ENCODE measurements around the gene SUSD1.

The SUSD1 gene

DNA sequence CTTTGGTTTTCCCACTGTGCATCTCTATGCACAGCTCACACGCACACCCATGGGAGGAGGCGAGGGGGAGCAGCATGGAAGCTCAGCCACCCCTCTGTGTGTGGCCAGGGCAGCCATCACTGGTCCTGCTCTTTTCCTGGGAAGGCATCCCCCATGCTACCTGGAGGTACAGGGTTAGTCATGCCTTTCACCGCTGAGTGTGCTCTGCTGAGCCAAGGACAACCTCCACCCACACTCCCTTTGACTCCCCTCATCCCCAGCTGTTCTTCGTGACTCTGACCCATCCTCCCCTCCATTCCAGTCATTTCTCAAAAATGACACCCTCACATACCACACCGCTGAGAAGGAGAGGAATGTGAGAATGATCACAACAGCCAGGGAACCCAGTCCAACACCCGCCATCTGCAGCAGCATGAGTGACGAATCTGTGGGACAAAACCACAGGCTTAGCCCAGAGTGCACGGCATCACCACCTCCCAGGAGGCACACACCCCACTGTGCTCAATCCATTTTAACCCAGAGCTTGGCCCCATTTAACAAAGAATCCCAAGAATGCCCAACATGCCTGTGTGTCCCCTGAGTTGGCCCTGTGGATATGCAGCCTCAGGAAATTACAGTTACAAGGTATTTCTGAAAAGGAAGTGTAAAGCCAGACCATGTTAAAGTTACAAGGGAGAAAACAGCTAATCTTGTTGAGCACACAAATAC is 133.4 kb downstream of the SUSD1 start:
- Histone ChIP-seq H3K27ac (ENCODE audit: extremely low read depth, low read depth, low read length) (no peak overlapping the region), H3K36me3 (ENCODE audit: control insufficient read depth in 2 of 2, insufficient read depth in 1 of 2, low read length in 2 of 2) (peaks cover 0 to 11% of the 10 kb centered on the region in 2 experiments; a peak in 1 of 3 replicates), H3K9me3 (ENCODE audit: control insufficient read depth, insufficient read depth, low read depth, low read length) (no peaks in the 10 kb centered on the region), H3K4me1 (ENCODE audit: control insufficient read depth, insufficient read depth, low read length) (no peaks in the 10 kb centered on the region), H3K4me3 (ENCODE audit: low read depth, low read length) (no peak overlapping the region)
- ChIA-PET CTCF (interaction anchor here (0.7 to 0.8 kb wide), 2 partner anchors 24 to 173 kb away, joined by 3 read pairs; no protein-coding TSS in a partner anchor), POLR2A (interaction anchor here (0.9 to 1.6 kb wide), 4 partner anchors 24 to 80 kb away, joined by 4 to 5 read pairs (median 4); no protein-coding TSS in a partner anchor)
- TF ChIP-seq ZNF19 (tag by site-specific recombination; IDR thresholded peaks at IDR 0.05; ENCODE audit: low read depth) (no peak), ZNF624 (tag by site-specific recombination; IDR thresholded peaks at IDR 0.05) (no peak), ZNF155 (tag by site-specific recombination; IDR thresholded peaks at IDR 0.05) (no peak), WT1 (tag by site-specific recombination; IDR thresholded peaks at IDR 0.05) (peak; percentile 97), ZNF777 (tag by site-specific recombination; IDR thresholded peaks at IDR 0.05; ENCODE audit: borderline replicate concordance) (no peak), ZNF677 (tag by site-specific recombination; IDR thresholded peaks at IDR 0.05) (no peak), ZNF146 (tag by site-specific recombination; IDR thresholded peaks at IDR 0.05) (no peak), ZNF433 (tag by site-specific recombination; IDR thresholded peaks at IDR 0.05; ENCODE audit: low read depth) (no peak), RBAK (tag by site-specific recombination; IDR thresholded peaks at IDR 0.05) (no peak), GFI1B (tag by site-specific recombination; IDR thresholded peaks at IDR 0.05) (no peak), BCL11A (tag by site-specific recombination; IDR thresholded peaks at IDR 0.05; ENCODE audit: low read depth) (no peak), ZIC2 (tag by site-specific recombination; IDR thresholded peaks at IDR 0.05) (peak; percentile 70), ZNF747 (tag by site-specific recombination; IDR thresholded peaks at IDR 0.05) (no peak), ZNF140 (tag by site-specific recombination; IDR thresholded peaks at IDR 0.05) (no peak), ZFHX2 (tag by site-specific recombination; conservative IDR thresholded peaks at IDR 0.05) (peak; percentile 19; the same call in 1 of the 2 replicates), ZBTB7A (tag by site-specific recombination; IDR thresholded peaks at IDR 0.05; ENCODE audit: low read depth) (no peak), GLIS1 (tag by site-specific recombination; IDR thresholded peaks at IDR 0.05) (peak; percentile 85), ZNF571 (tag by site-specific recombination; IDR thresholded peaks at IDR 0.05) (no peak), ZNF221 (tag by site-specific recombination; IDR thresholded peaks at IDR 0.05; ENCODE audit: borderline replicate concordance) (no peak), ZBTB8A (tag by site-specific recombination; IDR thresholded peaks at IDR 0.05) (no peak), ZNF558 (tag by site-specific recombination; IDR thresholded peaks at IDR 0.05) (no peak), ZNF776 (tag by site-specific recombination; IDR thresholded peaks at IDR 0.05; ENCODE audit: borderline replicate concordance) (no peak), ZNF266 (tag by site-specific recombination; IDR thresholded peaks at IDR 0.05; ENCODE audit: low read depth) (no peak), ZNF133 (tag by site-specific recombination; IDR thresholded peaks at IDR 0.05) (no peak), REPIN1 (tag by site-specific recombination; IDR thresholded peaks at IDR 0.05; ENCODE audit: low read depth) (no peak)
- TF ChIP-seq, protein P1, sequence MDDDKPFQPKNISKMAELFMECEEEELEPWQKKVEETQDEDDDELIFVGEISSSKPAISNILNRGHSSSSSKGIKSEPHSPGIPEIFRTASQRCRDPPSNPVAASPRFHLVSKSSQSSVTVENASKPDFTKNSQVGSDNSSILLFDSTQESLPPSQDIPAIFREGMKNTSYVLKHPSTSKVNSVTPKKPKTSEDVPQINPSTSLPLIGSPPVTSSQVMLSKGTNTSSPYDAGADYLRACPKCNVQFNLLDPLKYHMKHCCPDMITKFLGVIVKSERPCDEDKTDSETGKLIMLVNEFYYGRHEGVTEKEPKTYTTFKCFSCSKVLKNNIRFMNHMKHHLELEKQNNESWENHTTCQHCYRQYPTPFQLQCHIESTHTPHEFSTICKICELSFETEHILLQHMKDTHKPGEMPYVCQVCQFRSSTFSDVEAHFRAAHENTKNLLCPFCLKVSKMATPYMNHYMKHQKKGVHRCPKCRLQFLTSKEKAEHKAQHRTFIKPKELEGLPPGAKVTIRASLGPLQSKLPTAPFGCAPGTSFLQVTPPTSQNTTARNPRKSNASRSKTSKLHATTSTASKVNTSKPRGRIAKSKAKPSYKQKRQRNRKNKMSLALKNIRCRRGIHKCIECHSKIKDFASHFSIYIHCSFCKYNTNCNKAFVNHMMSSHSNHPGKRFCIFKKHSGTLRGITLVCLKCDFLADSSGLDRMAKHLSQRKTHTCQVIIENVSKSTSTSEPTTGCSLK (tag by site-specific recombination; IDR thresholded peaks at IDR 0.05): no peak
- TF ChIP-seq, protein P2, sequence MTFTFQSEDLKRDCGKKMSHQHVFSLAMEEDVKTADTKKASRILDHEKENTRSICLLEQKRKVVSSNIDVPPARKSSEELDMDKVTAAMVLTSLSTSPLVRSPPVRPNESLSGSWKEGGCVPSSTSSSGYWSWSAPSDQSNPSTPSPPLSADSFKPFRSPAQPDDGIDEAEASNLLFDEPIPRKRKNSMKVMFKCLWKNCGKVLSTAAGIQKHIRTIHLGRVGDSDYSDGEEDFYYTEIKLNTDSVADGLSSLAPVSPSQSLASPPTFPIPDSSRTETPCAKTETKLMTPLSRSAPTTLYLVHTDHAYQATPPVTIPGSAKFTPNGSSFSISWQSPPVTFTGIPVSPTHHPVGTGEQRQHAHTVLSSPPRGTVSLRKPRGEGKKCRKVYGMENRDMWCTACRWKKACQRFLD (tag by site-specific recombination; IDR thresholded peaks at IDR 0.05): no peak
- TF ChIP-seq, protein P3, sequence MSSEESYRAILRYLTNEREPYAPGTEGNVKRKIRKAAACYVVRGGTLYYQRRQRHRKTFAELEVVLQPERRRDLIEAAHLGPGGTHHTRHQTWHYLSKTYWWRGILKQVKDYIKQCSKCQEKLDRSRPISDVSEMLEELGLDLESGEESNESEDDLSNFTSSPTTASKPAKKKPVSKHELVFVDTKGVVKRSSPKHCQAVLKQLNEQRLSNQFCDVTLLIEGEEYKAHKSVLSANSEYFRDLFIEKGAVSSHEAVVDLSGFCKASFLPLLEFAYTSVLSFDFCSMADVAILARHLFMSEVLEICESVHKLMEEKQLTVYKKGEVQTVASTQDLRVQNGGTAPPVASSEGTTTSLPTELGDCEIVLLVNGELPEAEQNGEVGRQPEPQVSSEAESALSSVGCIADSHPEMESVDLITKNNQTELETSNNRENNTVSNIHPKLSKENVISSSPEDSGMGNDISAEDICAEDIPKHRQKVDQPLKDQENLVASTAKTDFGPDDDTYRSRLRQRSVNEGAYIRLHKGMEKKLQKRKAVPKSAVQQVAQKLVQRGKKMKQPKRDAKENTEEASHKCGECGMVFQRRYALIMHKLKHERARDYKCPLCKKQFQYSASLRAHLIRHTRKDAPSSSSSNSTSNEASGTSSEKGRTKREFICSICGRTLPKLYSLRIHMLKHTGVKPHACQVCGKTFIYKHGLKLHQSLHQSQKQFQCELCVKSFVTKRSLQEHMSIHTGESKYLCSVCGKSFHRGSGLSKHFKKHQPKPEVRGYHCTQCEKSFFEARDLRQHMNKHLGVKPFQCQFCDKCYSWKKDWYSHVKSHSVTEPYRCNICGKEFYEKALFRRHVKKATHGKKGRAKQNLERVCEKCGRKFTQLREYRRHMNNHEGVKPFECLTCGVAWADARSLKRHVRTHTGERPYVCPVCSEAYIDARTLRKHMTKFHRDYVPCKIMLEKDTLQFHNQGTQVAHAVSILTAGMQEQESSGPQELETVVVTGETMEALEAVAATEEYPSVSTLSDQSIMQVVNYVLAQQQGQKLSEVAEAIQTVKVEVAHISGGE (tag by site-specific recombination; conservative IDR thresholded peaks at IDR 0.05; ENCODE audit: low read depth): no peak
- TF ChIP-seq, protein P4, sequence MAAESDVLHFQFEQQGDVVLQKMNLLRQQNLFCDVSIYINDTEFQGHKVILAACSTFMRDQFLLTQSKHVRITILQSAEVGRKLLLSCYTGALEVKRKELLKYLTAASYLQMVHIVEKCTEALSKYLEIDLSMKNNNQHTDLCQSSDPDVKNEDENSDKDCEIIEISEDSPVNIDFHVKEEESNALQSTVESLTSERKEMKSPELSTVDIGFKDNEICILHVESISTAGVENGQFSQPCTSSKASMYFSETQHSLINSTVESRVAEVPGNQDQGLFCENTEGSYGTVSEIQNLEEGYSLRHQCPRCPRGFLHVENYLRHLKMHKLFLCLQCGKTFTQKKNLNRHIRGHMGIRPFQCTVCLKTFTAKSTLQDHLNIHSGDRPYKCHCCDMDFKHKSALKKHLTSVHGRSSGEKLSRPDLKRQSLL (tag by site-specific recombination; IDR thresholded peaks at IDR 0.05): no peak

All from HEK293 (cell line).